ENCODE measurements around the gene EPHA10.

Gene EPHA10

GRCh38 chr1:37667023-37667671 is 97.8 kb downstream of the EPHA10 start:
- H3K36me3 ChIP-seq = no peaks in the 10 kb centered on the region

GRCh38 chr1:37666241-37666867 is 98.6 kb downstream of the EPHA10 start:
- Histone ChIP-seq H3K27me3 (no peaks in the 10 kb centered on the region), H3K4me2 (no peak overlapping the region)

More at GRCh38 chr1:37667023-37667671, 97.8 kb downstream of the EPHA10 start:
- no peaks in the 10 kb centered on the region for H3K9me3 ChIP-seq (replicated peaks in 1 of 11)
- no peak overlapping the region for H3K9ac ChIP-seq
- no peaks in the 10 kb centered on the region for H3K27me3 ChIP-seq
- no peak overlapping the region for H3K4me2 ChIP-seq
- no peak overlapping the region for H3K4me3 ChIP-seq
- no peak overlapping the region for H3K27ac ChIP-seq
- peaks cover 8 to 17% (median 15%) of the 10 kb centered on the region in 10 experiments; a peak in 17 of 20 replicates for H3K4me1 ChIP-seq
- H4K20me1 ChIP-seq = no peaks in the 10 kb centered on the region
- TF ChIP-seq Cebpa-rat (IDR thresholded peaks at IDR 0.05) = no peak

More at GRCh38 chr1:37666241-37666867, 98.6 kb downstream of the EPHA10 start:
- no peaks in the 10 kb centered on the region for H4K20me1 ChIP-seq
- no peak overlapping the region for H3K4me3 ChIP-seq
- no peaks in the 10 kb centered on the region for H3K9me3 ChIP-seq (replicated peaks in 1 of 11)
- H3K27ac ChIP-seq = no peak overlapping the region
- no peak for TF ChIP-seq Cebpa-rat (IDR thresholded peaks at IDR 0.05)
- no peaks in the 10 kb centered on the region for H3K36me3 ChIP-seq
- H3K4me1 ChIP-seq = peaks cover 8 to 25% (median 22%) of the 10 kb centered on the region in 10 experiments; a peak in 17 of 20 replicates
- no peak overlapping the region for H3K9ac ChIP-seq
